Astrocyte (in vitro differentiated cells and primary cell): Measurements from ENCODE around the gene DQX1. TPM values are rescaled to one million over a fixed set of nuclear protein-coding genes. Genes with fewer than 3 reads are reported as not detected.
A peak's percentile ranks its signal among the peaks of the same experiment; 100 is the strongest.

ENCODE experiments used
- DNase-seq: peaks from one replicate; pipeline ENCODE4 v3.0.0-alpha.2; 2010; ENCODE audit warnings: low read depth
- FAIRE-seq: peaks from 2 replicates; lab custom pipeline; 2011; peaks lifted over from hg19 to GRCh38; lab: Jason Lieb, UNC
- H2AFZ ChIP-seq: 2 replicates; pipeline ENCODE4 v1.6.0; 2012; ENCODE audit warnings: low read depth, low read length, inconsistent platforms
- H3K27ac ChIP-seq: 2 replicates; pipeline ENCODE4 v1.5.1; 2011; ENCODE audit warnings: low read depth, low read length, inconsistent platforms
- H3K27me3 ChIP-seq: 2 replicates; pipeline ENCODE4 v1.6.0; 2011; ENCODE audit warnings: low read length, inconsistent platforms; ENCODE audit not compliant: insufficient read depth
- H3K36me3 ChIP-seq: 2 replicates; pipeline ENCODE4 v1.5.1; 2011; ENCODE audit warnings: low read length, inconsistent platforms; ENCODE audit not compliant: insufficient read depth
- H3K4me1 ChIP-seq: 2 replicates; pipeline ENCODE4 v1.5.1; 2011; ENCODE audit warnings: low read length, inconsistent platforms; ENCODE audit not compliant: insufficient read depth
- H3K4me2 ChIP-seq: 2 replicates; pipeline ENCODE4 v1.6.0; 2012; ENCODE audit warnings: low read length, inconsistent platforms
- H3K4me3 ChIP-seq: 2 replicates; pipeline ENCODE4 v1.5.1; 2011; ENCODE audit warnings: low read depth, mild to moderate bottlenecking, low read length, inconsistent platforms; ENCODE audit not compliant: insufficient read depth
- H3K79me2 ChIP-seq: 2 replicates; pipeline ENCODE4 v1.6.0; 2012; ENCODE audit warnings: mild to moderate bottlenecking, low read length, inconsistent platforms; ENCODE audit not compliant: insufficient read depth
- H3K9ac ChIP-seq: 2 replicates; pipeline ENCODE4 v1.6.0; 2012; ENCODE audit warnings: mild to moderate bottlenecking, low read length, inconsistent platforms
- H3K9me3 ChIP-seq: 2 replicates; pipeline ENCODE4 v1.5.1; 2012; ENCODE audit warnings: low read depth, mild to moderate bottlenecking, low read length, inconsistent platforms; ENCODE audit not compliant: insufficient read depth
- H4K20me1 ChIP-seq: 2 replicates; pipeline ENCODE4 v1.6.0; 2012; ENCODE audit warnings: low read length, inconsistent platforms; ENCODE audit not compliant: insufficient read depth
- H3K27ac Mint-ChIP-seq: one replicate; pipeline ENCODE4 v1.8.0; 2021; ENCODE audit warnings: mild to moderate bottlenecking, mixed read lengths; ENCODE audit not compliant: unreplicated experiment
- H3K27me3 Mint-ChIP-seq: one replicate; pipeline ENCODE4 v1.8.0; 2021; ENCODE audit warnings: low read depth, mixed read lengths; ENCODE audit not compliant: unreplicated experiment
- H3K36me3 Mint-ChIP-seq: one replicate; pipeline ENCODE4 v1.8.0; 2021; ENCODE audit warnings: low read depth, mixed read lengths; ENCODE audit not compliant: unreplicated experiment
- H3K4me1 Mint-ChIP-seq: one replicate; pipeline ENCODE4 v1.8.0; 2021; ENCODE audit warnings: low read depth, mixed read lengths; ENCODE audit not compliant: unreplicated experiment
- H3K4me3 Mint-ChIP-seq: one replicate; pipeline ENCODE4 v1.8.0; 2021; ENCODE audit warnings: mild to moderate bottlenecking, moderate library complexity, mixed read lengths; ENCODE audit not compliant: unreplicated experiment
- H3K9me3 Mint-ChIP-seq: one replicate; pipeline ENCODE4 v1.8.0; 2021; ENCODE audit warnings: mild to moderate bottlenecking, mixed read lengths; ENCODE audit not compliant: unreplicated experiment
- EZH2 ChIP-seq: IDR thresholded peaks from 2 replicates; pipeline ENCODE4 v1.6.1; 2012; ENCODE audit warnings: mild to moderate bottlenecking, low read length, inconsistent platforms; ENCODE audit not compliant: insufficient read depth
- total RNA-seq: library from RNA; stranded (reverse); gene quantifications from 2 replicates; pipeline ENCODE4 v1.2.1, GENCODE V29; 2021
- TF ChIP-seq, protein P1 (sequence below): IDR thresholded peaks from 2 replicates; pipeline ENCODE4 v1.5.1; 2011; ENCODE audit warnings: low read depth, mild to moderate bottlenecking, inconsistent platforms, low read length, moderate library complexity; ENCODE audit not compliant: insufficient read depth

The DQX1 gene
- total RNA-seq, 1 donor from 2014 or later = 0.73 TPM

DNA sequence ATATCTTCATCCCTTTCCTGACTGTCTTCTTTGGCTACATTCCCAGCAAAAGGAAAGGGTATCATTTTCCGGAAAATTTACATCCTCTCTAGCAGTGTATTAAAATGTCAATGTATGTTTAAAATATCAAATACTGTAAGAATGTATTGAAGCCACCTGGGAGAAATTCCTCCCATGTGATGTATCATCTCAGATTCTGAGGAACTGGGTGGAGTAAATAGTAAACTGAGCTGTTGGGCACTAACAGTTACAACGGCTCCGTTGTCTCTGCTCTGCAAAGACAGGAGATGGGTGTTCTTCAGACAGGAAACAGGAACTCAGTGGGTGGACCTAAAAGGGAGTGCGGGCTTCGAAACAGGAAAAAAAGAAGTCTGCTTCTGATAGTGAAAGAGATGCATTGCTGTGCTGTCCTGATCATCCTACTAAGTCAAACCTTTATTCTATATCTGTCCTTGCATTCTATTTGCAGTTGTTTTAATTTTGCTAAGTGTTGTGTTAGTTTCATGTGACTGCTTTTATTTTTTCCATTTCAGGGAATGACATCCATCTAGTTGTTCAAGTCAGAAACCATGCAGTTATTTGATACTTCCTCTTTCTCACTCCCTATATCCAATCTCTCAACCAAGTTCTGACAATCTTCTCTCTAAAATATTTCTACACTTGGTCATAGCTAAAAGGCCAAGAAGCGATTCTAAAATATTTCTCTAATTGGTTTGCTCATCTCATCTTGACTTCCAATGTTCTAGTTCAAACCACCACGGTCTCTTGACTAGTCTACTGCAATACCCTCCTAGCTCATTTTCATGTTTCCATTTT, 47.9 kb upstream of the DQX1 start:
- no peaks in the 10 kb centered on the region for H3K27me3 Mint-ChIP-seq
- Histone ChIP-seq H3K9ac (no peak overlapping the region), H2AFZ (peak overlapping the region; percentile 28), H3K4me1 (peaks cover 19% of the 10 kb centered on the region), H3K36me3 (no peaks in the 10 kb centered on the region), H3K79me2 (no peaks in the 10 kb centered on the region), H3K4me3 (peak overlapping the region; percentile 14), H3K27me3 (no peaks in the 10 kb centered on the region), H3K27ac (no peak overlapping the region), H4K20me1 (no peaks in the 10 kb centered on the region), H3K4me2 (peak overlapping the region; percentile 52), H3K9me3 (no peaks in the 10 kb centered on the region)
- peak; percentile 52 for FAIRE-seq
- TF ChIP-seq, protein P1, sequence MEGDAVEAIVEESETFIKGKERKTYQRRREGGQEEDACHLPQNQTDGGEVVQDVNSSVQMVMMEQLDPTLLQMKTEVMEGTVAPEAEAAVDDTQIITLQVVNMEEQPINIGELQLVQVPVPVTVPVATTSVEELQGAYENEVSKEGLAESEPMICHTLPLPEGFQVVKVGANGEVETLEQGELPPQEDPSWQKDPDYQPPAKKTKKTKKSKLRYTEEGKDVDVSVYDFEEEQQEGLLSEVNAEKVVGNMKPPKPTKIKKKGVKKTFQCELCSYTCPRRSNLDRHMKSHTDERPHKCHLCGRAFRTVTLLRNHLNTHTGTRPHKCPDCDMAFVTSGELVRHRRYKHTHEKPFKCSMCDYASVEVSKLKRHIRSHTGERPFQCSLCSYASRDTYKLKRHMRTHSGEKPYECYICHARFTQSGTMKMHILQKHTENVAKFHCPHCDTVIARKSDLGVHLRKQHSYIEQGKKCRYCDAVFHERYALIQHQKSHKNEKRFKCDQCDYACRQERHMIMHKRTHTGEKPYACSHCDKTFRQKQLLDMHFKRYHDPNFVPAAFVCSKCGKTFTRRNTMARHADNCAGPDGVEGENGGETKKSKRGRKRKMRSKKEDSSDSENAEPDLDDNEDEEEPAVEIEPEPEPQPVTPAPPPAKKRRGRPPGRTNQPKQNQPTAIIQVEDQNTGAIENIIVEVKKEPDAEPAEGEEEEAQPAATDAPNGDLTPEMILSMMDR = no peak
- no peak for TF ChIP-seq EZH2
- no peaks in the 10 kb centered on the region for H3K9me3 Mint-ChIP-seq
- peaks cover 13% of the 10 kb centered on the region for H3K4me1 Mint-ChIP-seq
- DNase-seq = no peak
- H3K4me3 Mint-ChIP-seq = no peak overlapping the region
- peak overlapping the region; percentile 4 for H3K27ac Mint-ChIP-seq
- H3K36me3 Mint-ChIP-seq = peaks cover 1% of the 10 kb centered on the region

DNA sequence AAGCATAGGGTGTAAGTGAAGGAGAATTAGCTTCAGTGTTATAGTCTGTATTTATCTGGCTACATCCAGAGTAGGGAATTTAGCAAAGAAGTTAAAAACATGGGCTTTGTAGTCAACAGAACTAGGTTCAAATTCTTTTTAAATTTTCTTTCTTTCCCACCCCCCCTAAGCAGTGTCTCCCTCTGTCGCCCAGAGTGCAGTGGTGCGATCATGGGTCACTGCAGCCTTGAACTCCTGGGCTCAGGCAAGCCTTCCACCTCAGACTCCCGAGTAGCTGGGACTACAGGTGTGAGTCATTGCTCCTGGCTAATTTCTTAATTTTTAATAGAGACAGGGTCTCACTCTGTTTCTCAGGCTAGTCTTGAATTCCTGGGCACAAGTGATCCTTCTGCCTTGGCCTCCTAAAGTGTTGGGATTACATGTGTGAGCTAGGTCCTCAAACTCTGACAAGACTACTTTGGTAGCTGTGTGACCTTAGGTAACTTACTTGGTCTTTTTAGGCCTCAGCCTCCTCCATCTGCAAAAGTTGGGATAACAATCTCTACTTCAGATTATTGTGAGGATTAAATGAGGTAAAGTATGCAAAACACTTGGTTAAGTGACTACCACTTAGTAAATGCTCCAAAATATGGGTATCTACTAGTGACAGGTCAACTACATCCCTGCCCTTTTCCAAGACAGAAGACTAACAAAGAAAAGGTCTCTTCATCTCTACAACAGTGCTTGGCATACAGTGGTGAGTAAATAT, 46.3 kb upstream of the DQX1 start:
- H3K36me3 ChIP-seq = no peaks in the 10 kb centered on the region
- no peak overlapping the region for H2AFZ ChIP-seq
- H3K4me2 ChIP-seq = no peak overlapping the region
- no peaks in the 10 kb centered on the region for H3K27me3 ChIP-seq
- Mint-ChIP-seq H3K36me3 (no peaks in the 10 kb centered on the region), H3K27me3 (no peaks in the 10 kb centered on the region), H3K4me1 (peaks cover 20% of the 10 kb centered on the region), H3K4me3 (no peak overlapping the region), H3K9me3 (no peaks in the 10 kb centered on the region), H3K27ac (no peak overlapping the region)
- H3K9me3 ChIP-seq = no peaks in the 10 kb centered on the region
- no peaks in the 10 kb centered on the region for H4K20me1 ChIP-seq
- peaks cover 30% of the 10 kb centered on the region for H3K4me1 ChIP-seq
- FAIRE-seq = no peak
- no peak overlapping the region for H3K4me3 ChIP-seq
- no peak for DNase-seq
- H3K9ac ChIP-seq = no peak overlapping the region
- H3K79me2 ChIP-seq = no peaks in the 10 kb centered on the region
- H3K27ac ChIP-seq = no peak overlapping the region
- TF ChIP-seq EZH2 = no peak
- TF ChIP-seq, protein P1 = no peak
